Measurements from ENCODE around the gene LRMDA.
"Not testable (repeated sequence)": the region's sequence is repeated elsewhere in the genome, so short reads cannot be mapped to it uniquely, and the experiment has no call there.

LRMDA gene

DNA sequence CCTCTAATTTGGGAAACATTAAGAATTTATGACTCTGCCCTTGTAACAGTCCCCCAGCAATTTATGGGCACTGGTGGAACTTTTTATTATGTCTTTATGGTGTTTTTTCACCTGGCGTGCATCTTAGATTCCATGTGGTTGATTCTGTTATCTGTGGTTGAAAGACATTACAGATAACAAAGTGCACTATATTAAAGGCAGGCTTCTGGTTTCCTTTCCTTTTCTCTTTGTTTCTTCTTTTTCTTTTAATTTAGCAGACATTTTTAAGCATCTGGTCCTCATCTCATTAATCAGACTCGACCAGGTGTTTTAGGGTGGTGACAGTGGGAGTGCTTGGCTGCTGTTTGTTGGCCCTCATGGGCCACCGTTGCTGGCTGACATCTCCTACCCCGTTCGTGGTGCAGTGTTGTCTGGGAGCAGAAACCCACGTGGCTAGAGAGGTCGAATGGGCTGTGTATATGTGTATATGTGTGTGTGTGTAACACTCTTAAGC lies 77.4 kb downstream of the LRMDA start:
- DNase-seq = no peak

DNA sequence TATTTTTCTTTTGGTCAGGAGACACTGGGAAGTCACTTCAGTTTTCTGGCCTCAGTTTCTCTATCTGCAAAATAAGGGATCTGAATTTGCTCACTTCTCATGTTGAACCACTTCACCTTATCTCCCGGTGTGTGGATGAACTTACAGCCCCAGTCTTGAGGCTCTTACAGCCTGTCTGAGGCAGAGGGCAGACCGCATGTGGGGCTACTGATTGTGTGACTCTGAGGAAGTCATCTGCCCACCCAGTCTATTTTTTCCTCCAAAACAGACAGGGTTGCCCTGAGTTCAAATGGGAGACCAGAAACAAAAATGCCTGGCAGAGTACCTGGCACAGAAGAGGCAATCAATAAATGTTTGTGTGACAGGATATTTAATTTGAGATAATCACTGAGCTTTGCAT lies 78.3 kb downstream of the LRMDA start:
- no peak for DNase-seq

DNA sequence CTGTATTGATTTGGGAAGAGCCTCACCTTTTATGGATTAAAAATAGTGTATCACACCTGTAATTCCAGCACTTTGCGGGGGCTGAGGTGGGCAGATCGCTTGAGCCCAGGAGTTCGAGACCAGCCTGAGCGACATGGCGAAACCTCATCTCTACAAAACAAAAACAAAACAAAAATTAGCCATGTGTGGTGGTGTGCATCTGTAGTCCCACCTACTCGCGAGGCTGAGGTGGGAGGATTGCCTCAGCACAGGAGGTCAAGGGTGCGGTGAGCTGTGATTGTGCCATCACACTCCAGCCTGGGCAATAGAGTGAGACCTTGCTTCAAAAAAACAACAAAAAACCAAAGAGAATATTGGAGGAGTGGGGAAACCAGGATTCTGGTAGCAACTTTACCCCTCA lies 79.6 kb downstream of the LRMDA start:
- DNase-seq = no peak

DNA sequence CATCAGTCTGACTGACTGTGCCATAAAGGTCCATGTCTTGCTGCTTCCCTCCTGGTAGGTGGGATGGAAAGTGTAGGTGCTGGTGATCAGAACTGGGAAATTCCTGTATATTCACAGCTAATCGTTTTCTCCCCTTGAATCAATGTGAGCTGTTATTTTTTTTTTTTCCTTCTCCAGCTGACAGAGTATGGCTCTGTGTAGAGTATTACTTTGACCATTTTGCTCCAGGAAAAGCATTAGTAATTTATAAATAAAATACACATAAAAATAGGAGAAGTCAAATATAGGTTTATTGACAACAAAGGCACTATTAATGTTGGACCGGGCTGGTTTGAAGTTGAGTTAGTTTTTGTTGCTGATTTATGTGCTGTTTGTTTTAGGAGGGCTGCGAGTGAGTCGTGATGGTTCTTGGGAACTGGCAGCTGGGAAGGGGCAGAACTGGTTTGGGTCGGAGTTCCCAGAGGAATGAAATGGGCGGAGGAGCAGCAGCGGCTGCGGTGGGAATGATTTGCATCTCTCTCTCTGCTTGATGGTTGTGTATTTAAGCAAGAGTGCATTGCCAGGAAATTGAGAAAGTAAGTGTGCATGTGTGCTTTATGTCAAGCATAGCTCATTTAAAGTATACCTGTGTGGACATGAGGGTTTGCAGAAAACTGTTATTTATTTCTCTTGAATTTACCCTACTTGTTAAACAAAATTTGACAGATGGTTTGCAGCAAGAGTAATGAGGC lies 80.9 kb downstream of the LRMDA start:
- DNase-seq = peak; percentile 28

DNA sequence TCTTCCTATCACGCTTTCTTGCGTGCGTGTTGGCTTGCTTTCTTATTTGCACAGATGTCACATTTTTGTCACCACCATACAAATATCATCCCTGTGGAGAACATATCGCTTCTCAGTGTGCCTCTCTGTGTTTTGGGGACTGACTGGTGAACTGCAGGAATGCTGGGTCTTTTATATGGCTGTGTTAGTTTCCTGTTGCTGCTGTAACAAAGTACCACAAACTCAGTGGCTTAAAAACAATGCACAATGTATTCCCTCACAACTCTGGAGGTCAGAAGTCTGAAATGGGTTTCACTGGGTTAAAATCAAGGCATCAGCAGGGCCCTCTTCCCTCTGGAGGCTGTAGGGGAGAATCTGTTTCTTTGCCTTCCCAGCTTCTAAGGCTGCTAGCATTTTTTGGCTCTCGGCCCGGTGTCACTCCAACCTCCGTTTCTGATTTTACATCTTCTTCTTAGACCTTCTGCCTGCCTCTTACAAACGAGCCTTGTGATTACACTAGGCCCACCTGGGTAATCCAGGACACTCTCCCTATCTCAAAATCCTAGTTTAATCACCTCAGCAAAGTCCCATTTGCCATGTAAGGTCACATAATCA lies 82.0 kb downstream of the LRMDA start:
- DNase-seq = no peak

DNA sequence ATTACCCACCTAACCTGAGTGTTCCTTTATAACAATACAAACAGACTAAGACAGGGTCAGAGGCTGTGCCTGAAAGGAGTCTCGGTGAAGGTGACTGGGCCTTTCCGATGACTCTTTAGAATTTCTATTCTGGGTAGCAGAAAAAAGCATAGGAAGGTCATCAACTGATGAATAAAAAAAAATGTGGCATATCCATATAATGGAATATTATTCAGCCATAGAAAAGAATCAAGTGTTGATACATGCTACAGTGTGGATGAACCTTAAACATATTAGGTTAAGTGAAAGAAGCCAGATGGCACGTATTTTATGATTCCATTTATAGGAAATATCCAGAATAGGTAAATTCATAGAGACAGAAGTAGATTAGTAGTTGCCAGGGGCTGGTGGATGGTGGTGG lies 83.4 kb downstream of the LRMDA start:
- no peak for DNase-seq

DNA sequence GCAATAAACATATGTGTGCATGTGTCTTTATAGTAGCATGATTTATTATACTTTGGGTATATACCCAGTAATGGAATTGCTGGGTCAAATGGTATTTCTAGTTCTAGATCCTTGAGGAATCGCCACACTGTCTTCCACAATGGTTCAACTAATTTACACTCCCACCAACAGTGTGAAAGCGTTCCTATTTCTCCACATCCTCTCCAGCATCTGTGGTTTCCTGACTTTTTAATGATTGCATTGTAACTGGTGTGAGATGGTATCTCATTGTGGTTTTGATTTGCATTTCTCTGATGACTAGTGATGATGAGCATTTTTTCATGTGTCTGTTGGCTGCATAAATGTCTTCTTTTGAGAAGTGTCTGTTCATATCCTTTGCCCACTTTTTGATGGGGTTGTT lies 84.7 kb downstream of the LRMDA start:
- DNase-seq = not testable (repeated sequence)

DNA sequence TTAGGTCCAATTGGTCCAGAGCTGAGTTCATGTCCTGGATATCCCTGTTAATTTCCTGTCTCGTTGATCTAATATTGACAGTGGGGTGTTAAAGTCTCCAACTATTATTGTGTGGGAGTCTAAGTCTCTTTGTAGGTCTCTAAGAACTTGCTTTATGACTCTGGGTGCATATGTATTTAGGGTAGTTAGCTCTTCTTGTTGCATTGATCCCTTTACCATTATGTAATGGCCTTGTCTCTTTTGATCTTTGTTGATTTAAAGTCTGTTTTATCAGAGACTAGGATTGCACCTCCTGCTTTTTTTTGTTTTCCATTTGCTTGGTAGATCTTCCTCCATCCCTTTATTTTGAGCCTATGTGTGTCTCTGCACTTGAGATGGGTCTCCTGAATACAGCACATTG lies 87.8 kb downstream of the LRMDA start:
- DNase-seq = not testable (repeated sequence)

DNA sequence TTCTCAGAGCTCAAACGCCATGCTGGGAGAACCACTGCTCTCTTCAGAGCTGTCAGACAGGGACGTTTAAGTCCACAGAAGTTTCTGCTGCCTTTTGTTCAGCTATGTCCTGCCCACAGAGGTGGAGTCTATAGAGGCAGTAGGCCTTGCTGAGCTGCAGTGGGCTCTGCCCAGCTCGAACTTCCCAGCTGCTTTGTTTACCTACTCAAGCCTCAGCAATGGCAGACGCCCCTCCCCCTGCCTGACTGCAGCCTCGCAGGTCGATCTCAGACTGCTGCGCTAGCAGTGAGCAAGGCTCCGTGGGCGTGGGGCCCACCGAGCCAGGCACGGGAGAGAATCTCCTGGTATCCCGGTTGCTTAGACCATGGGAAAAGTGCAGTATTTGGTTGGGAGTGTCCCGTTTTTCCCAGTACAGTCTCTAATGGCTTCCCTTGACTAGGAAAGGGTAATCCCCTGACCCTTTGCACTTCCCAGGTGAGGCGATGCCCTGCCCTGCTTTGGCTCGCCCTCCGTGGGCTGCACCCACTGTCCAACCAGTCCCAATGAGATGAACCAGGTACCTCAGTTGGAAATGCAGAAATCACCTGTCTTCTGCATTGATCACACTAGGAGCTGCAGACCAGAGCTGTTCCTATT lies 89.9 kb downstream of the LRMDA start:
- DNase-seq = not testable (repeated sequence)

DNA sequence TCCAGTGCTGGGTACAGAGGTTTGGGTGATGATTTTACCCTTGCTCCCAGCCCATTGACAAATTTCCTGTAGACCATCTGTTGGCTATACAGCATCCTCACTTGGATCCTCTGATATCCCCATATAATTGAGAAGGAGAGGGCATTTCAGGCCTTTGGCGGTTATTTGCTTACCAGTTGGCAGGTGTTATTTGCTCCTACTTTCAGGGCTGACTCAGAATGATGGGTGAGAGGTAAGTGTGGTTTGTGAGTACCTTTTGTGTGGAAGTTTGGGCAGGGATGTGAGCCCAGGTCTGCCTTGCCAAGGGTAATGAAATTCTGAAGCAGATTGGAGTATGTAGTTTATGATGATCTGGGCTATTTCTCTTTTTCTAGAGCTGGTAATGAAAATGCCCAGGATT lies 93.6 kb downstream of the LRMDA start:
- DNase-seq = no peak

DNA sequence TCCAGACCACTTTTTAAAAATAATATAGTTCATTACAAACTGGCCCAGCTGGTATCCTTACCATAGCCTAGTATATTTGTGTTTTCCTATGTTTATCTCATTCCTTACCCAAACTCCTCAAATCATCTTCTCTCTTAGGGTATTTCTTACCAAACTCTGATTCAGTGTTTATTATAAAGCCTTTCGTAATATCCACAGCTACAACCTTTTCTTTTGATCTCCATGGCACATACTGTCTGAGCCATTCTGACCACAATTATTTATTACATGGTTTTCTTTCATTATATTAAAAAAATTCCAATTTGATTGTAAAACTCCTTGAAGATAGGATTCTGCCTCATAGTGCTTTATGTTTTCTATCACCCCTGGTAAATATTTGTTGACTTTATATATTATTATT lies 94.2 kb downstream of the LRMDA start:
- no peak for DNase-seq

DNA sequence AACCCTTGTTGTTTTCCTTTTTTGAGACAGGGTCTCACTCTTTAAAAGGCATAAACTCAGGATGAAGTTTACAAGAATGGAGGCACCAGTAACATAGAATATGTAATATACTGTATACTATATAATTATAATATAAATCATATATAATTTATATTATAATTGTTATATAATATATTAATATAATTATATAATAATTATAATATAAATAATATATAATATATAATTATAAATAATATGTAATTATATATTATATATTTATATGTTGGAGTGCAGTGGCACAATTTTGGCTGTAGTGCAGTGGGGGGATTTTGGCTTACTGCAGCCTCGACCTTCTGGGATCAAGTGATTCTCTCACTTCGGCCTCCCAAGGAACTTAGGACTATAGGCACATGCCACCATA lies 96.1 kb downstream of the LRMDA start:
- DNase-seq = no peak

DNA sequence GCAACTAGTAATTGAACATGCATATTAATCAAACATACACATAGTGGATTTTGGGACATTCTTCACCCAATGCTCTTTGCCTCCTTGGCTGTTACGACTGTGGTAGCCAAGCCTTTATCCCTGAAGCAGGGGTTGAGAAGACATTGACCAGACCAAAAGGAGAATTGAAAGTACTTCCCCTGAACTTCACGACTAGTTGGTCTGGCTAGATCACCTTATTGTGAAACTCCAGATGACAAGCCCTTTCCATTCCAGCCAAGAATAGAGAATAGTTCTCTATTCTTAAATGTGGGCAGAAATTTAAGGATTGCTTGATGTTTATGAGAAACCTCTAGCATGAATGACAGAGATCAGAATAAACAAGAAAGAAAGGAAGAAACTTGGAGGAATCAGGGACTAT lies 97.0 kb downstream of the LRMDA start:
- no peak for DNase-seq

DNA sequence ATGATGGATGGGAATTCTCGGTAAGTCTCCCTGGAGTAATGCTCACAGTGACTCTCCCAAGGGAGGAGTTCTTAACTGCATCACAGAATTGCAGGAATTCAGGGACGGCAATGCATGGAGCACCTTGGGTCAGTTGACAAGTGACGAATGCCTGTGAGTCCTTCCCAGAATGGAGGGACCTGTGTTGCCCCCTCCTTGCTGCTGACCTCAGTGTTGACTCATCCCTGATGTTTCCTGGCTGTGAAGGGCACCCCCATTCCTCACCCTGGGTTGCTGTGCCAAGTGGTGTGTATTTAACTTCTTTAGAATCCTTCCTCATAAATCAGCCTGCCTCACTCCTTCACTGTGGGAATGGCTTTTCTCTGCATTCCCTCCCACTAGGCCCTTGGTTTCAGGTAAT lies 98.9 kb downstream of the LRMDA start:
- no peak for DNase-seq

DNA sequence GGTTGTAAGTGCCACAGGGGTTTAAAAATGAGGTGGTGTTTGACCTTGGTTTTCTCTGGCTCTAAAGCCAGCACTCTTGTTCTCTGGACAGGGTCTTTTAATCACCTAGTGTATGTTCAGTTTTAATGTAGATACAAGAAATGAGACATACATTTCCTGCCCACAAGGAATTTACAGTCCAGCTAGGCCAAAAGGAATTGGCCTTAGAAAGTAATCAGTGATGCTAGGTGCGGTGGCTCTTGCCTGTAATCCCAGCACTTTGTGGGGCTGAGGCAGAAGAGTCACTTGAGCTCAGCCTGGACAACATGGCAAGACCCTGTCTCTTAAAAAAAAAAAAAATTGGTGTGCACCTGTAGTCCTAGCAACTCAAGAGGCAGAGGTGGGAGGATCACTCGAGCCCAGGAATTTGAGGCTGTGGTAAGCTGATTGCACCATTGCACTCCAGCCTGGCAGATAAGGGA lies 100.2 kb downstream of the LRMDA start:
- DNase-seq = no peak

DNA sequence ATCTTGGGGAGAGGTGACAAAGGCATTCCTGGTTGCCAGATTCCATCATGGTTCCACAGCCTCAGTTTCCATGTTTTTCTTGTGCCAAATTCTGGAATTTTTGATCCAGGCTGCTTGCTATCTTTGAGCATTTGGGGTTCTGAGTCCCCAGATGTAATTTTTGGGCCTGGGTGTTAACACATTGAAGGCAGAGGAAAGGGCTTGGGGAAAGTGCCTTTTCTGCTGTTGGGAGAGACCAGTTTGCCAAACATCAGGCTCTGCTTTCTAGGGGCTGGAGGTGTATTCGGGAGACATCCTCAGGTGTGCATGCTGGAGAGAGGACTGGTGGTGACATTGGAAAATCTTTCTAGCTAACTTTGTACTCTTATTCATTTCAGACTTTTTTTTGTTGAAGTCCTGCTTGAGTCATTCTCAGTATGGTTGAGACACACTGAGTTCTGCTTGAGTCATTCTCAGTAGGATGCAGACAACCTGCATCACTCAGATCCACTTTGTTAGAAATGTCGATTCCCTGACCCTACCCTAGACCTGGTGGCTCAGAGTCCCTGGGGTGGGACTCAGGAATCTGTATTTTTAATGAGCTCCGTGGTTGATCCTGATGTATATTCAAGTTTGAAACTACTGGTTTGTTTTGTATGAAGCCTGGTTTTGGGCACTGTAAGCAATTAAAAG lies 101.0 kb downstream of the LRMDA start:
- DNase-seq = no peak

DNA sequence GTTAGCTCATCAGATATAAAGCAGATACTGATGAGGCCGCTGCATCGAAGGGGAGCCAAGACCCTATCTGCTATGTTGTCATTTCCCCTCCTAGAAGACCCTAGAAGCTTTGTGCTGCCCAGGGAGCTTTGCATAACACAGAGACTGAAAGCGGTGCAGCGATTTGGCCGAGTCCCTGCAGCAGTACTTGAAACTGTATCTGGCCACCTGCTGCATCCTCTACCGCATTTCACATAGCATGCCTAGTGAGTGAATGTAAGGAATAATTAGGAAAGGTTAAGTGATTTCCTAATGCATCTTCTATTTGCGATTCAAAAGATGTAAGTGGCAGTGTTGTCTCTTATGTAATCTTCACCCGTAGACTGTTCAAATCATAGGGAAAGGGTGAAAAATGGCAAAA lies 106.7 kb downstream of the LRMDA start:
- DNase-seq = no peak

DNA sequence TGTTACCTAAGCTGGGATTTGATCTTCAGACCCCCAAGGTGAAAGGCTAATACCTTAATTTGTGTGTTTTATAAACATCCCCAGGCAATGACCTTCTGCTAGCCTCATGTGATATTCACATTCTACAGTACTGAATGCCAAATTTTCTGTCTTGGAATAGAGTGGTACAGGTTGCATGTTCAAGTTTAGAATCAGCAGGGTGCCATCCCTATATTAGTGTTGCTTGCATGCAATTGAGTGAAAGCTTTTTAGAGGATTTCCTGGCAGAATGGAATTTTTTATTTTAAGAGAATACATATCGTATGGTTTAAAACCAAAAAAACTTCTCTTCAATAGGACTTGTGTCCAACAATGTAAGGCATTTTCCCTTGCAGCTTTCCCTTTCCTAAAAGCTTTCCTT lies 107.3 kb downstream of the LRMDA start:
- no peak for DNase-seq

DNA sequence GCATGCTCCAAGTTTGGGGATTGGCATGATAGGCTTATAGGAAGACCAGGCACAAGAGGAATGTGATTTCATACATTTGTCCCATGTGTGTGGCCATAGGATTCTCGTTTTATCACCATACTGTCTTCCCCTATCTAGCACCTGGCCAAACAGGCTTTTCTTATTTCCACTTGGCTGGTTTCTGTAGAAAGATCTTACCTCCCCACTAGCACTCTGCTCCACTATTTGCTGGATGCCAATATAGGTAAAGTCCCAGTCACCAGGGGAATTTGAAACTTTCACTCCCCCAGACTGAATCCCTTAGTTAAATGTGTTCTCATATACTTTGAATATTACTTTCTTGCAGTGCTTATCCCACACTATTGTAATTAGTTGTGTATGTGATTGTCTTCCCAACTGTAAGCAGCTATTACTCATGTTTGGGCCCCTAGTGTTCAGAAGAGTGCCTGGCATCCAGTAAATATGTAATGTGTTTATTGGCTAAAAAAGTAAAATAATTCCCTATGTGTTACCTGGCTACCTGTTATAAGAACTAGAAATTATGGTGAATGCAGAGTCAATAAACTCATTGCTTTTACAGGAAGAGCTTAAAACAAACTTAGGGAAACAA lies 109.0 kb downstream of the LRMDA start:
- DNase-seq = no peak

DNA sequence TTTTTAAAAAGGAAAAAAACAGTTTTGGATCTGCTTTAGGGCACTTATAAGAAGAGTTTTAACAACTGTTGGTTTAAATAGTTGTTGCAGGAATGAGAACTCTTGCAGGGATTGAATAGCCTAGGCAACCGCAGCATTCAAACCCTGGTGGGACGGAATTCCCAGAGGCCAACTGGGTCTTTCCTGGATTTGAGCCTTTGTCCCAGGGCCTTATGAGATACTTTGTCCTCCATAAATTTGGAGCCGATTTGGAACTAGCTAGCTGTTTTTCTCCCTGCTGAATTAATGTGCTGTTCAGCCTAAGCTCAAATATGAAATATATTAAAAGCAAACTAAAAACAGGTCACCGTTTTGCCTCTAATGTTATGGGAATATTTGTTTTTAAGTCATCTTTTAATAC lies 109.6 kb downstream of the LRMDA start:
- peak; percentile 20 for DNase-seq

DNA sequence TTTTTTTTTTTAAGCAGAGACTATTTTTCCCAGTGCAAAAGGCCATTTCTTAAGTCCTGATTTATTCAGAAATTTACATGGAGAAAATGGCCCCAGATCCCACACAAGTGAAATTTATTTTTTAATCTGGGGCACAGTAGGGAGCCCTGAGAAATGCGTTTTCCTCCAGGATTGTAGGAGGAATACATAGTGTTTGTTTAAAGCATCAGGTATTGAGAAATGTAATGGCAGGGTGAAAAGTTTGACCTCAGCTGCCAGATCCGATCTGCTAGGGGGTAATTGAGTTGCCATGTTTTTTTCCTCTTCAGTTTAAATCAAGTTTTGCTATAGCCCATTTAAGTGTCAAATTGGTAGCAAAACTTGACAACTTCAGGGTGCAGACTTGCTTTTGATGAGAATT lies 110.0 kb downstream of the LRMDA start:
- peak; percentile 55 for DNase-seq

DNA sequence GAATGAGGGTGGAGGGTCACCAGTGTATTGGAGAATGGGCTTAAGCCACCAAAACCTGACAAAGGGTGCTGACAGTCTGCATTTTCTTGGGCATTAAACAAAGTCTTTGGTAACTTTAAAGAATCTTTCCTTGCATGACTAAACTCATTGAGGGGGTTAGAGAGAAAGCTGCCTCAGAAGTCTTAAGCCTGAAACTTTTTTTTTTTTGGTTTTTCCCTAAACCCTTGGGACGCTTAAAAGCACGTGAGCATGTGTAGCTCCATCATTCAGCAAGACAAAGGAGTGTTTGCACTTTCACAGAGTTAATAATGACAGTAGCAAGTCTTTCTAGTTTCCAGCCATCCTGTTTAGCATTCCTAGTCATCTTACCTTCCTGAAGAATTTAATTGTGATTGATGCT lies 110.7 kb downstream of the LRMDA start:
- no peak for DNase-seq

DNA sequence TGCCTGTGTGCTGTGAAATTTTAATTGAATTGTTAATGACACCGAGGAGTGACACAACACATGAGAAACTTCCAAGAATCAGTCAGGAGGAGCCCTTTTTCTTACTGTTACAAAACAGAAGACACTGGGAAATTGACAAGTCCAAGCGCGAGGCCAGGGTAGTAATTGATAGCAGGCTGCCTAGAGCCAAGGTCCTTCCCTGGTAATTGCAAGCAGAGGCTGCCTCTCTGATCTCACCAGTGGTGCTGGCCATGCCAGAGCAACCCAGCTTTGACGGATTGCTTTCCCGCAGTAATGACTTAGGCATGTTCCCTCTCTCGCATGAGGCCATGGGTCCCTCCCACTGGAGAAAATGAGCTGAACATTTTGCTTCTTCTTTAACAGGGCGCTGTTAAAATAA lies 111.5 kb downstream of the LRMDA start:
- DNase-seq = peak; percentile 72

Data from eye (tissue), 1 donor.